Ishikawa (cell line): Measurements from ENCODE around the gene METTL9.

Experiments used
- CEBPB ChIP-seq: IDR thresholded peaks from 2 replicates; pipeline ENCODE4 v1.6.1; 2012
- CREB1 ChIP-seq: IDR thresholded peaks from 2 replicates; pipeline ENCODE4 v1.6.1; 2012; ENCODE audit warnings: low read depth
- EGR1 ChIP-seq: IDR thresholded peaks from 2 replicates; pipeline ENCODE4 v1.6.1; 2012
- EP300 ChIP-seq: IDR thresholded peaks from 2 replicates; pipeline ENCODE4 v1.6.1; 2012; ENCODE audit warnings: borderline replicate concordance
- FOXM1 ChIP-seq: IDR thresholded peaks from 2 replicates; pipeline ENCODE4 v1.6.1; 2012; ENCODE audit warnings: low read depth, borderline replicate concordance
- NFIC ChIP-seq: IDR thresholded peaks from 2 replicates; pipeline ENCODE4 v1.6.1; 2012
- RAD21 ChIP-seq: IDR thresholded peaks from 2 replicates; pipeline ENCODE4 v1.6.1; 2012; ENCODE audit warnings: low read depth
- TAF1 ChIP-seq: IDR thresholded peaks from 2 replicates; pipeline ENCODE4 v1.6.1; 2012; ENCODE audit warnings: low read depth, mild to moderate bottlenecking
- TEAD4 ChIP-seq: IDR thresholded peaks from 2 replicates; pipeline ENCODE4 v1.6.1; 2012
- YY1 ChIP-seq: IDR thresholded peaks from 2 replicates; pipeline ENCODE4 v1.6.1; 2012; ENCODE audit warnings: low read depth
- TF ChIP-seq, protein P1 (sequence below): IDR thresholded peaks from 2 replicates; pipeline ENCODE4 v1.6.1; 2012; ENCODE audit warnings: low read depth, mild to moderate bottlenecking
- TF ChIP-seq, protein P2 (sequence below): IDR thresholded peaks from 2 replicates; pipeline ENCODE4 v1.6.1; 2012

DNA sequence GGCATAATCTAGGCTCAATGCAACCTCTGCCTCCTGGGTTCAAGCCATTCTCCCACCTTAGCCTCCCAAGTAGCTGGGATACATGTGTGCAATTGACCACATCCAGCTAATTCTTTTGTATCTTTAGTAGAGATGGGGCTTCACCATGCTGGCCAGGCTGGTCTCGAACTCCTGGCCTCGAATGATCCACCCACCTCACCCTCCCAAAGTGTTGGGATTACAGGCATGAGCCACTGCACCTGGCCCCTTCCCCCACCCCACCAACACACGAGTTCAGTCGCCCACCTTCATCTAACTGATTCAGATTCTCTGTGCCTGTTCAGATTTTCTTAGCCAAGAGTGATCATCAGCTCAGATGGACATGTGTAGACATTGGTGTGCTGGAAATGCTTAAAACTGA is 25.0 kb upstream of the METTL9 start:
- TF ChIP-seq RAD21 (no peak), TAF1 (no peak), CEBPB (no peak), EP300 (no peak), EGR1 (no peak), FOXM1 (no peak), TEAD4 (no peak), NFIC (no peak), YY1 (no peak), CREB1 (no peak)
- TF ChIP-seq, protein P1, sequence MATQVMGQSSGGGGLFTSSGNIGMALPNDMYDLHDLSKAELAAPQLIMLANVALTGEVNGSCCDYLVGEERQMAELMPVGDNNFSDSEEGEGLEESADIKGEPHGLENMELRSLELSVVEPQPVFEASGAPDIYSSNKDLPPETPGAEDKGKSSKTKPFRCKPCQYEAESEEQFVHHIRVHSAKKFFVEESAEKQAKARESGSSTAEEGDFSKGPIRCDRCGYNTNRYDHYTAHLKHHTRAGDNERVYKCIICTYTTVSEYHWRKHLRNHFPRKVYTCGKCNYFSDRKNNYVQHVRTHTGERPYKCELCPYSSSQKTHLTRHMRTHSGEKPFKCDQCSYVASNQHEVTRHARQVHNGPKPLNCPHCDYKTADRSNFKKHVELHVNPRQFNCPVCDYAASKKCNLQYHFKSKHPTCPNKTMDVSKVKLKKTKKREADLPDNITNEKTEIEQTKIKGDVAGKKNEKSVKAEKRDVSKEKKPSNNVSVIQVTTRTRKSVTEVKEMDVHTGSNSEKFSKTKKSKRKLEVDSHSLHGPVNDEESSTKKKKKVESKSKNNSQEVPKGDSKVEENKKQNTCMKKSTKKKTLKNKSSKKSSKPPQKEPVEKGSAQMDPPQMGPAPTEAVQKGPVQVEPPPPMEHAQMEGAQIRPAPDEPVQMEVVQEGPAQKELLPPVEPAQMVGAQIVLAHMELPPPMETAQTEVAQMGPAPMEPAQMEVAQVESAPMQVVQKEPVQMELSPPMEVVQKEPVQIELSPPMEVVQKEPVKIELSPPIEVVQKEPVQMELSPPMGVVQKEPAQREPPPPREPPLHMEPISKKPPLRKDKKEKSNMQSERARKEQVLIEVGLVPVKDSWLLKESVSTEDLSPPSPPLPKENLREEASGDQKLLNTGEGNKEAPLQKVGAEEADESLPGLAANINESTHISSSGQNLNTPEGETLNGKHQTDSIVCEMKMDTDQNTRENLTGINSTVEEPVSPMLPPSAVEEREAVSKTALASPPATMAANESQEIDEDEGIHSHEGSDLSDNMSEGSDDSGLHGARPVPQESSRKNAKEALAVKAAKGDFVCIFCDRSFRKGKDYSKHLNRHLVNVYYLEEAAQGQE = no peak
- TF ChIP-seq, protein P2, sequence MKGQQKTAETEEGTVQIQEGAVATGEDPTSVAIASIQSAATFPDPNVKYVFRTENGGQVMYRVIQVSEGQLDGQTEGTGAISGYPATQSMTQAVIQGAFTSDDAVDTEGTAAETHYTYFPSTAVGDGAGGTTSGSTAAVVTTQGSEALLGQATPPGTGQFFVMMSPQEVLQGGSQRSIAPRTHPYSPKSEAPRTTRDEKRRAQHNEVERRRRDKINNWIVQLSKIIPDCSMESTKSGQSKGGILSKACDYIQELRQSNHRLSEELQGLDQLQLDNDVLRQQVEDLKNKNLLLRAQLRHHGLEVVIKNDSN = no peak
